GM12878 (cell line): ENCODE measurements around the gene DMRT1. TPM values are rescaled to one million over a fixed set of nuclear protein-coding genes. Genes with fewer than 3 reads are reported as not detected.

Source experiments
- ATAC-seq: fragments of 200-7000 bp; cut with Tn5 transposase; 3 replicates; pipeline ENCODE4 v1.9.1; 2020; ENCODE audit warnings: mild to moderate bottlenecking, moderate library complexity
- BruUV-seq: library from RNA; stranded (reverse); fragments of 400-500 nt; replicated peaks from 2 replicates; lab custom pipeline; 2021; lab: Mats Ljungman, UMichigan
- CTCF ChIA-PET: fragments of 300-600 bp; sonication (Branson Sonifier 250); formaldehyde crosslinking; extraction: SDS; loops from one replicate; lab custom pipeline; 2021; ENCODE audit warnings: inconsistent platforms; lab: Yijun Ruan, JAX
- POLR2A ChIA-PET: fragments of 350-600 bp; formaldehyde crosslinking; extraction: SDS; loops from one replicate; lab custom pipeline; 2021; ENCODE audit warnings: inconsistent platforms; lab: Charles Lee
- RAD21 ChIA-PET: fragments of 300-600 bp; sonication (Branson Sonifier 250); formaldehyde crosslinking; loops from one replicate; lab custom pipeline; 2023; ENCODE audit warnings: antibody characterized with exemption; ENCODE audit not compliant: unreplicated experiment; lab: Charles Lee
- SMC1A ChIA-PET: fragments of 300-600 bp; sonication (Branson Sonifier 250); formaldehyde crosslinking; loops from one replicate; lab custom pipeline; 2023; ENCODE audit not compliant: unreplicated experiment, uncharacterized antibody; lab: Charles Lee
- DNase-seq: peaks from one replicate; pipeline ENCODE4 v3.0.0-alpha.2; 2011; ENCODE audit warnings: low read depth, low spot score
- FAIRE-seq: peaks from 3 replicates; lab custom pipeline; 2011; peaks lifted over from hg19 to GRCh38; lab: Jason Lieb, UNC
- H2AFZ ChIP-seq: 2 replicates; pipeline ENCODE4 v1.6.0; 2011; ENCODE audit warnings: low read depth, low read length, control low read depth; ENCODE audit not compliant: control insufficient read depth
- H3K27ac ChIP-seq: 2 replicates; pipeline ENCODE4 v1.5.1; 2011; ENCODE audit warnings: control low read depth; ENCODE audit not compliant: control insufficient read depth, insufficient read depth
- H3K27me3 ChIP-seq, 2 experiments: replicated peaks in 1 of 2; 2 replicates each; pipeline versions ENCODE4 v1.6.0 to v1.6.1; 2011; ENCODE audit warnings: low read length in 1 of 2; ENCODE audit not compliant: control insufficient read depth in 2 of 2, insufficient read depth in 2 of 2
- H3K36me3 ChIP-seq, 2 experiments: 2 replicates each; pipeline ENCODE4 v1.5.1; 2011; ENCODE audit warnings: low read length in 1 of 2; ENCODE audit not compliant: control insufficient read depth in 2 of 2, insufficient read depth in 2 of 2
- H3K4me1 ChIP-seq: 2 replicates; pipeline ENCODE4 v1.6.1; 2011; ENCODE audit warnings: mild to moderate bottlenecking, low read length, moderate library complexity, mixed read lengths; ENCODE audit not compliant: control insufficient read depth, insufficient read depth
- H3K4me2 ChIP-seq: 2 replicates; pipeline ENCODE4 v1.6.0; 2011; ENCODE audit warnings: control low read depth; ENCODE audit not compliant: control insufficient read depth, insufficient read depth
- H3K4me3 ChIP-seq: fragments of 200-600 bp; sonication (generic); 2 replicates; pipeline ENCODE4 v1.5.1; 2016
- H3K79me2 ChIP-seq: 2 replicates; pipeline ENCODE4 v1.6.0; 2011; ENCODE audit warnings: low read length; ENCODE audit not compliant: control insufficient read depth, insufficient read depth
- H3K9ac ChIP-seq: 2 replicates; pipeline ENCODE4 v1.8.0; 2011; ENCODE audit warnings: low read length, control low read depth, mixed read lengths; ENCODE audit not compliant: control insufficient read depth, insufficient read depth
- H3K9me3 ChIP-seq: replicated peaks from 3 replicates; pipeline ENCODE4 v1.5.1; 2011; ENCODE audit warnings: mild to moderate bottlenecking, low read length; ENCODE audit not compliant: control insufficient read depth, insufficient read depth
- H4K20me1 ChIP-seq: 2 replicates; pipeline ENCODE4 v1.6.0; 2011; ENCODE audit not compliant: control insufficient read depth, insufficient read depth
- BCL11A ChIP-seq: IDR thresholded peaks from 2 replicates; pipeline ENCODE4 v1.6.1; 2011; ENCODE audit warnings: low read depth, low read length
- CBX3 ChIP-seq: fragments of 200-600 bp; sonication (generic); IDR thresholded peaks from 2 replicates; pipeline ENCODE4 v1.6.1; 2016; ENCODE audit warnings: low read depth, borderline replicate concordance
- MTA2 ChIP-seq: fragments of 450-650 bp; IDR thresholded peaks from 2 replicates; pipeline ENCODE4 v1.6.1; 2016; ENCODE audit warnings: low read depth, mild to moderate bottlenecking, moderate library complexity
- PAX8 ChIP-seq: fragments of 450-650 bp; IDR thresholded peaks from 2 replicates; pipeline ENCODE4 v1.6.1; 2017; ENCODE audit warnings: mild to moderate bottlenecking, moderate library complexity
- RUNX3 ChIP-seq: IDR thresholded peaks from 2 replicates; pipeline ENCODE4 v1.6.1; 2012; ENCODE audit warnings: low read length, inconsistent platforms
- SIN3A ChIP-seq: IDR thresholded peaks from 2 replicates; pipeline ENCODE4 v1.6.1; 2012; ENCODE audit warnings: low read depth, low read length, improper control_type of control experiment
- SIX5 ChIP-seq: IDR thresholded peaks from 2 replicates; pipeline ENCODE4 v1.6.1; 2011; ENCODE audit warnings: mild to moderate bottlenecking, low read depth, low read length, moderate library complexity; ENCODE audit not compliant: severe bottlenecking
- SMAD5 ChIP-seq: IDR thresholded peaks from 2 replicates; pipeline ENCODE4 v1.6.1; 2016; ENCODE audit warnings: antibody characterized with exemption, low read depth
- TCF3 ChIP-seq: IDR thresholded peaks from 2 replicates; pipeline ENCODE4 v1.6.1; 2012; ENCODE audit warnings: low read depth, mild to moderate bottlenecking, low read length, borderline replicate concordance; ENCODE audit not compliant: insufficient read depth
- ZNF274 ChIP-seq: IDR thresholded peaks from one replicate; pipeline ENCODE4 v1.8.0; 2011; ENCODE audit not compliant: insufficient read length, insufficient read depth
- ZZZ3 ChIP-seq: IDR thresholded peaks from 2 replicates; pipeline ENCODE4 v1.6.1; 2011; ENCODE audit warnings: low read depth; ENCODE audit not compliant: control insufficient read depth, insufficient read length
- WGBS: methylation state at CpG from one replicate; pipeline ENCODE4 v1.1.6; 2016; ENCODE audit warnings: low lambda C conversion rate; ENCODE audit not compliant: insufficient replicate concordance, insufficient coverage; ENCODE audit errors: missing lambda C conversion rate; 5-methylcytosine and 5-hydroxymethylcytosine counted together
- in situ Hi-C: fragments of 300-500 bp; cut with MboI; formaldehyde crosslinking; loops from 9 replicates; pipeline ENCODE4 v1.14.3; 2018; ENCODE audit warnings: mixed read lengths
- intact Hi-C: fragments of 100-400 bp; cut with micrococcal nuclease; formaldehyde crosslinking; loops from one replicate; pipeline ENCODE4 v1.14.2; 2022; ENCODE audit not compliant: unreplicated experiment
- polyA plus RNA-seq, 11 experiments: library from polyadenylated mRNA; depleted of rRNA in 4 of 11; unstranded in 6 of 11; stranded (reverse) in 5 of 11; fragments of >200 nt; fragmentation: Nextera tagmentation in 4 of 11; fragmentation: Illumina TruSeq in 1 of 11; extraction: Ambion mirVana in 4 of 11; extraction: Trizol in 1 of 11; gene quantifications; 1 replicate in 1 of 11; 2 replicates in 10 of 11; pipeline versions ENCODE4 v1.2.1 to v1.2.3, GENCODE V29; 2011 to 2016; ENCODE audit warnings: inconsistent platforms in 2 of 11, missing spikeins in 2 of 11, low read depth in 1 of 11
- total RNA-seq, 4 experiments: library from RNA; depleted of rRNA in 3 of 4; stranded (reverse); fragments of >200 nt in 3 of 4; fragmentation: Illumina TruSeq in 1 of 4; extraction: Trizol in 1 of 4; gene quantifications; 2 replicates each; pipeline versions ENCODE4 v1.2.1 to v1.2.3, GENCODE V29; 2013 to 2021
- TF ChIP-seq, protein P1 (sequence below): fragments of 450-650 bp; IDR thresholded peaks from 2 replicates; pipeline ENCODE4 v1.6.1; 2017; ENCODE audit warnings: borderline replicate concordance
- TF ChIP-seq, protein P2 (sequence below): fragments of 450-650 bp; IDR thresholded peaks from 2 replicates; pipeline ENCODE4 v1.6.1; 2018; ENCODE audit warnings: borderline replicate concordance, mild to moderate bottlenecking; ENCODE audit not compliant: partially characterized antibody
- TF ChIP-seq, protein P3 (sequence below): IDR thresholded peaks from 2 replicates; pipeline ENCODE4 v1.6.1; 2011; ENCODE audit warnings: borderline replicate concordance, low read depth, mild to moderate bottlenecking, moderate library complexity, mixed read lengths, low read length; ENCODE audit not compliant: insufficient read depth; ENCODE audit errors: extremely low read length

The DMRT1 gene
- total and polyA plus RNA-seq, 10 of the 15 experiments (the other 5 are each of a cell fraction or from before 2014, with no cell fraction given): 0.06 to 1.9 (median 0.24) TPM

DNA sequence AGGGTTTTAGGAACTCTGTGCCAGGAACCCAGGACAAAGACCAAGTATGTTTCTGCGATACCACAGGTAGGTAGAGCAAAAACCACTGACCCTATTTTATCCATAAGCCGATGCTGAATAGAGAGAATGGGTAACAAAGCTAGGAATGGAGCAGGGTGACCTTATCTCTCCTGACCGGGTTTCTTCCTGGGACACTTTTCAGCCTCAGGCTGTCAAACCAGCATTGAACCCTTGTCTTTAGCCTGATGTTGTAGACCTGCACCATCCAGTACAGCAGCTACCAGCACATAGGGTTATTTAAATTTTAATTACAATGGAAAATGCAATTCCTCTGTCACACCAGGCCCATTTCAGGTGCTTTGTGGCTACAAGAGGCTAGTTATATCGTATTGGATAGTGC lies 91.9 kb downstream of the DMRT1 start (continued):
- TF ChIP-seq MTA2: no peak
- TF ChIP-seq, protein P1, sequence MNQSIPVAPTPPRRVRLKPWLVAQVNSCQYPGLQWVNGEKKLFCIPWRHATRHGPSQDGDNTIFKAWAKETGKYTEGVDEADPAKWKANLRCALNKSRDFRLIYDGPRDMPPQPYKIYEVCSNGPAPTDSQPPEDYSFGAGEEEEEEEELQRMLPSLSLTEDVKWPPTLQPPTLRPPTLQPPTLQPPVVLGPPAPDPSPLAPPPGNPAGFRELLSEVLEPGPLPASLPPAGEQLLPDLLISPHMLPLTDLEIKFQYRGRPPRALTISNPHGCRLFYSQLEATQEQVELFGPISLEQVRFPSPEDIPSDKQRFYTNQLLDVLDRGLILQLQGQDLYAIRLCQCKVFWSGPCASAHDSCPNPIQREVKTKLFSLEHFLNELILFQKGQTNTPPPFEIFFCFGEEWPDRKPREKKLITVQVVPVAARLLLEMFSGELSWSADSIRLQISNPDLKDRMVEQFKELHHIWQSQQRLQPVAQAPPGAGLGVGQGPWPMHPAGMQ: no peak

DNA sequence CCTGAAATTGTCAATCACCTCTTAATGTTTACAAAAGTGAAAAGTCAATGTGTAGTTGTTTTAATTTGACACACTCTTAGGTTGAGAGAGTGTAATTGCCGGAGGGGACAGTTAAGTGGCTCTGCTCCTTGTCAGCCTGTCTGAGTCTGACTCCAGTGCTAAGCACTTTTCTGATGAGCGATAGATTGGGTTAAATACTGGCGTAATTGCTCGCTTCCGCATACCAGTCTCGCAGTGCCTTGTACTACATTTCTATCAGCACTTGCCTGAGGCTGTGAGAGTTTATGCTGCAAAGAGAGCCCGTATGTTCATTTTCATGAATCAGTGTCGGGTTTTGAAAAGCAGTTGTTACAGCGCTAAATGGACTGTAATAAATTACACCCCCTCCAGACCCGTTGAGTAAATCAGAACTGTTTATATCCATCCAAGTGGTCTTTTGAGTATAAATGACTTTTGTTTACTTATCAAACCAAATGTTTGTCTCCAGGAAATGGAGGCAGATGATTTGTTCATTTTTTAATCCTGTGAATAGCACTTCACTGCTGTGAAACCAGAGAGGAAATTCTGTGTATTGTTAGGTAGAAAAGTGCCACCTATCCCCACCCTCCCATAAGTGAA lies 94.0 kb downstream of the DMRT1 start:
- 51% methylated on average over 10 of the region's 10 CpGs for whole genome bisulfite sequencing
- Histone ChIP-seq H3K79me2 (no peaks in the 10 kb centered on the region), H3K4me3 (no peak overlapping the region), H3K4me1 (no peaks in the 10 kb centered on the region), H3K27me3 (peaks cover 0 to 1% of the 10 kb centered on the region in 2 experiments; a peak in 2 of 4 replicates), H3K9ac (no peak overlapping the region)
- DNase-seq (no peak), ATAC-seq (no peak)
- in situ Hi-C loops: no loop called here
- CTCF ChIA-PET: interaction anchor here (0.7 to 0.9 kb wide), 2 partner anchors 10 to 15 kb away, joined by 3 to 4 read pairs; no protein-coding TSS in a partner anchor
- BruUV-seq: no TSS peak
- TF ChIP-seq PAX8 (no peak), SIX5 (no peak), SIN3A (no peak), RUNX3 (no peak), BCL11A (no peak), ZNF274 (no peak), SMAD5 (no peak), ZZZ3 (no peak), TCF3 (no peak), CBX3 (no peak)
- TF ChIP-seq, protein P2, sequence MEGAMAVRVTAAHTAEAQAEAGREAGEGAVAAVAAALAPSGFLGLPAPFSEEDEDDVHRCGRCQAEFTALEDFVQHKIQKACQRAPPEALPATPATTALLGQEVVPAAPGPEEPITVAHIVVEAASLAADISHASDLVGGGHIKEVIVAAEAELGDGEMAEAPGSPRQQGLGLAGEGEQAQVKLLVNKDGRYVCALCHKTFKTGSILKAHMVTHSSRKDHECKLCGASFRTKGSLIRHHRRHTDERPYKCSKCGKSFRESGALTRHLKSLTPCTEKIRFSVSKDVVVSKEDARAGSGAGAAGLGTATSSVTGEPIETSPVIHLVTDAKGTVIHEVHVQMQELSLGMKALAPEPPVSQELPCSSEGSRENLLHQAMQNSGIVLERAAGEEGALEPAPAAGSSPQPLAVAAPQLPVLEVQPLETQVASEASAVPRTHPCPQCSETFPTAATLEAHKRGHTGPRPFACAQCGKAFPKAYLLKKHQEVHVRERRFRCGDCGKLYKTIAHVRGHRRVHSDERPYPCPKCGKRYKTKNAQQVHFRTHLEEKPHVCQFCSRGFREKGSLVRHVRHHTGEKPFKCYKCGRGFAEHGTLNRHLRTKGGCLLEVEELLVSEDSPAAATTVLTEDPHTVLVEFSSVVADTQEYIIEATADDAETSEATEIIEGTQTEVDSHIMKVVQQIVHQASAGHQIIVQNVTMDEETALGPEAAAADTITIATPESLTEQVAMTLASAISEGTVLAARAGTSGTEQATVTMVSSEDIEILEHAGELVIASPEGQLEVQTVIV: no peak
- TF ChIP-seq, protein P3, sequence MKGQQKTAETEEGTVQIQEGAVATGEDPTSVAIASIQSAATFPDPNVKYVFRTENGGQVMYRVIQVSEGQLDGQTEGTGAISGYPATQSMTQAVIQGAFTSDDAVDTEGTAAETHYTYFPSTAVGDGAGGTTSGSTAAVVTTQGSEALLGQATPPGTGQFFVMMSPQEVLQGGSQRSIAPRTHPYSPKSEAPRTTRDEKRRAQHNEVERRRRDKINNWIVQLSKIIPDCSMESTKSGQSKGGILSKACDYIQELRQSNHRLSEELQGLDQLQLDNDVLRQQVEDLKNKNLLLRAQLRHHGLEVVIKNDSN: no peak
- TF ChIP-seq, all 136 proteins: peak for 0
- Histone ChIP-seq H3K4me2 (no peak overlapping the region), H3K36me3 (no peaks in the 10 kb centered on the region), H4K20me1 (no peaks in the 10 kb centered on the region), H3K9me3 (no peaks in the 10 kb centered on the region), H3K27ac (no peak overlapping the region), H2AFZ (no peak overlapping the region)
- FAIRE-seq: no peak
- ChIA-PET SMC1A (no interaction called here), POLR2A (no interaction called here), RAD21 (no interaction called here)
- intact Hi-C loops: no loop called here
